ENCODE measurements around the gene PHF10.

Gene PHF10

DNA sequence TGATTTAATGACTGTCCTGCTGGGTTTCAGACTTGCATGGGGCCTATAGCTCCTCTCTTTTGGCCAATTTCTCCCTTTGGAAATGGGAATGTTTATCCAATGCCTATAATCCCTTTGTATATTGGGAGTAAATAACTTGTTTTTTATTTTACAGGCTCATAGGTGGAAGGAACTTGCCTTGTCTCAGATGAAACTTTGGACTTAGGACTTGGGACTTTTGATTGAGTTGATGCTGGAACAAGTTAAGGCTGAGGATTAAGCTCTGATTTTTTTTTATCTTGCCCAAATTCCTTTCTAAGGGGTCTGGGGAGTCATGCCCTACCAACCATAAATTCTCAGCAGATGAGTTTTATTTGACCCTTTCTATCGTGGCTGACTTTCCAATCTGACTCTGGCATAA lies 46.0 kb downstream of the PHF10 start:
- Mint-ChIP-seq H3K36me3 (ENCODE audit: low read depth) (peaks cover 82% of the 10 kb centered on the region), H3K4me1 (no peaks in the 10 kb centered on the region), H3K9me3 (peaks cover 23% of the 10 kb centered on the region), H3K27me3 (ENCODE audit: low read depth) (no peaks in the 10 kb centered on the region), H3K27ac (no peak overlapping the region), H3K4me3 (no peak overlapping the region)
- TF ChIP-seq, protein P1, sequence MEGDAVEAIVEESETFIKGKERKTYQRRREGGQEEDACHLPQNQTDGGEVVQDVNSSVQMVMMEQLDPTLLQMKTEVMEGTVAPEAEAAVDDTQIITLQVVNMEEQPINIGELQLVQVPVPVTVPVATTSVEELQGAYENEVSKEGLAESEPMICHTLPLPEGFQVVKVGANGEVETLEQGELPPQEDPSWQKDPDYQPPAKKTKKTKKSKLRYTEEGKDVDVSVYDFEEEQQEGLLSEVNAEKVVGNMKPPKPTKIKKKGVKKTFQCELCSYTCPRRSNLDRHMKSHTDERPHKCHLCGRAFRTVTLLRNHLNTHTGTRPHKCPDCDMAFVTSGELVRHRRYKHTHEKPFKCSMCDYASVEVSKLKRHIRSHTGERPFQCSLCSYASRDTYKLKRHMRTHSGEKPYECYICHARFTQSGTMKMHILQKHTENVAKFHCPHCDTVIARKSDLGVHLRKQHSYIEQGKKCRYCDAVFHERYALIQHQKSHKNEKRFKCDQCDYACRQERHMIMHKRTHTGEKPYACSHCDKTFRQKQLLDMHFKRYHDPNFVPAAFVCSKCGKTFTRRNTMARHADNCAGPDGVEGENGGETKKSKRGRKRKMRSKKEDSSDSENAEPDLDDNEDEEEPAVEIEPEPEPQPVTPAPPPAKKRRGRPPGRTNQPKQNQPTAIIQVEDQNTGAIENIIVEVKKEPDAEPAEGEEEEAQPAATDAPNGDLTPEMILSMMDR (IDR thresholded peaks at IDR 0.05; ENCODE audit: unreplicated experiment in 3 of 3) = no peak

- TF ChIP-seq, protein P1 (IDR thresholded peaks at IDR 0.05; ENCODE audit: unreplicated experiment in 3 of 3) = no peak
- H3K27me3 Mint-ChIP-seq (ENCODE audit: low read depth) = no peaks in the 10 kb centered on the region
- peaks cover 82% of the 10 kb centered on the region for H3K36me3 Mint-ChIP-seq (ENCODE audit: low read depth)
- no peaks in the 10 kb centered on the region for H3K4me1 Mint-ChIP-seq
- no peak overlapping the region for H3K4me3 Mint-ChIP-seq
- H3K9me3 Mint-ChIP-seq = peaks cover 19% of the 10 kb centered on the region
- H3K27ac Mint-ChIP-seq = no peak overlapping the region
Observed at GRCh38 chr6:169677096-169677495, 47.2 kb downstream of the PHF10 start.

GRCh38 chr6:169675011-169675410 lies 49.3 kb downstream of the PHF10 start:
- Mint-ChIP-seq H3K4me3 (no peak overlapping the region), H3K36me3 (ENCODE audit: low read depth) (peaks cover 76% of the 10 kb centered on the region), H3K9me3 (peaks cover 5% of the 10 kb centered on the region)

GRCh38 chr6:169671563-169671962 lies 52.7 kb downstream of the PHF10 start:
- Mint-ChIP-seq H3K9me3 (no peaks in the 10 kb centered on the region), H3K4me3 (no peak overlapping the region), H3K36me3 (ENCODE audit: low read depth) (peaks cover 75% of the 10 kb centered on the region), H3K27ac (no peak overlapping the region), H3K27me3 (ENCODE audit: low read depth) (no peaks in the 10 kb centered on the region), H3K4me1 (no peaks in the 10 kb centered on the region)
- TF ChIP-seq, protein P1 (IDR thresholded peaks at IDR 0.05; ENCODE audit: unreplicated experiment in 3 of 3) = no peak

More at GRCh38 chr6:169675011-169675410, 49.3 kb downstream of the PHF10 start:
- Mint-ChIP-seq H3K4me1 (no peaks in the 10 kb centered on the region), H3K27me3 (ENCODE audit: low read depth) (no peaks in the 10 kb centered on the region), H3K27ac (no peak overlapping the region)
- TF ChIP-seq, protein P1 (IDR thresholded peaks at IDR 0.05; ENCODE audit: unreplicated experiment in 3 of 3) = no peak

DNA sequence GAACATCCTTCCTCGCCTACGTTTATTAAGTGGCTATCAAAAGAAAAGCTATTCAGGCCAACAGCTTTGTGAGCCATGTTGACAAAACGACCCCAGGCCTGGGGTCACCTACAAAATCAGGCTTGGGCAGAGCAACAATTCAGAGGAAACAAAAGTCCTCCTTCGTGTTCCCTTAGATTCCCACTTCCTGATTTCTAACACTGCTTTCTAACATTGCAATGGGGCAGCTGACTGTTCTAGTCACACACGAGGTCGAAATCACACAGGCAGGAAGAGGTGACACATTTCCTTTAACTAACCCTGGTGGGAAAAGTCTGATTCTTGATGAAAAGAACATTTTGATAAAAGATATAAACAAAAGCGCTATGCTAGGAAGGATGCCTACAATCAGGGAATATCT lies 54.4 kb downstream of the PHF10 start:
- Mint-ChIP-seq H3K4me3 (no peak overlapping the region), H3K4me1 (no peaks in the 10 kb centered on the region), H3K27me3 (ENCODE audit: low read depth) (no peaks in the 10 kb centered on the region), H3K27ac (no peak overlapping the region), H3K9me3 (no peaks in the 10 kb centered on the region), H3K36me3 (ENCODE audit: low read depth) (peaks cover 71% of the 10 kb centered on the region)
- TF ChIP-seq, protein P1 (IDR thresholded peaks at IDR 0.05; ENCODE audit: unreplicated experiment in 3 of 3) = no peak

DNA sequence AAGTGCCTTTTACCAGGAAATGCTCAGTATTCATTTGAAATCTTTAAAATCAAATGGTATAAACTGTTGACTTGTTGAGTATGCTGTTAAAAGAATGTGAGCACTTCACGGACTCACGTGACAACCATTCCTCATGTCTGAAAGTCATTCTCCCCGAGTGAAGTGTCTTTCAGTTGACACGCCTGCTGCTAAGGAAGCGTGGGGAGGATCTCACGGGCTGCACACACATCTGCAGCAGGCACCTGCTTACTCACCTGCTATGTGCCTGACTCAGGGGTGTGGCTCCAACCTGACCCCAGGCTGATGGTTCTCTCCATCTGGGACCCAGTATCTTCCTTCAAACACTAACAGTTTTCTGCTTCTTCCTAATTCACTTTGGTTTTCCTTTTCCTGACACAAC lies 55.2 kb downstream of the PHF10 start:
- Mint-ChIP-seq H3K4me3 (no peak overlapping the region), H3K9me3 (no peaks in the 10 kb centered on the region)
- TF ChIP-seq, protein P1 (IDR thresholded peaks at IDR 0.05; ENCODE audit: unreplicated experiment in 3 of 3) = no peak

More for the DNA sequence above, 55.2 kb downstream of the PHF10 start:
- Mint-ChIP-seq H3K27me3 (ENCODE audit: low read depth) (no peaks in the 10 kb centered on the region), H3K36me3 (ENCODE audit: low read depth) (peaks cover 68% of the 10 kb centered on the region), H3K27ac (no peak overlapping the region), H3K4me1 (no peaks in the 10 kb centered on the region)

Measured in nephron (organoid).